WERI-Rb-1 (cell line): Measurements from ENCODE around the gene DDX10.
A peak's percentile ranks its signal among the peaks of the same experiment; 100 is the strongest.

Source experiments
- DNase-seq: peaks from one replicate; pipeline ENCODE4 v3.0.0-alpha.2; 2020
- H3K27ac ChIP-seq: fragments of 250-450 bp; sonication (Bioruptor Pico); 2 replicates; pipeline ENCODE4 v1.5.1; 2020; ENCODE audit warnings: mild to moderate bottlenecking, moderate library complexity
- H3K27me3 ChIP-seq: fragments of 250-450 bp; sonication (Bioruptor Pico); 2 replicates; pipeline ENCODE4 v1.5.1; 2021; ENCODE audit warnings: mild to moderate bottlenecking, low read depth, moderate library complexity; ENCODE audit not compliant: insufficient read depth, severe bottlenecking
- H3K36me3 ChIP-seq: fragments of 250-450 bp; sonication (Bioruptor Pico); 2 replicates; pipeline ENCODE4 v1.5.1; 2020; ENCODE audit warnings: mild to moderate bottlenecking, moderate library complexity
- H3K4me3 ChIP-seq: 2 replicates; pipeline ENCODE4 v1.5.1; 2011; ENCODE audit warnings: low read depth, mild to moderate bottlenecking, control low read depth, low read length
- H3K9me3 ChIP-seq: fragments of 250-450 bp; sonication (Bioruptor Pico); 2 replicates; pipeline ENCODE4 v1.5.1; 2021; ENCODE audit warnings: mild to moderate bottlenecking, moderate library complexity; ENCODE audit not compliant: severe bottlenecking
- TF ChIP-seq, protein P1 (sequence below): IDR thresholded peaks from 2 replicates; pipeline ENCODE4 v1.5.1; 2011; ENCODE audit warnings: low read depth, mild to moderate bottlenecking, control low read depth, inconsistent platforms, low read length

Gene DDX10

DNA sequence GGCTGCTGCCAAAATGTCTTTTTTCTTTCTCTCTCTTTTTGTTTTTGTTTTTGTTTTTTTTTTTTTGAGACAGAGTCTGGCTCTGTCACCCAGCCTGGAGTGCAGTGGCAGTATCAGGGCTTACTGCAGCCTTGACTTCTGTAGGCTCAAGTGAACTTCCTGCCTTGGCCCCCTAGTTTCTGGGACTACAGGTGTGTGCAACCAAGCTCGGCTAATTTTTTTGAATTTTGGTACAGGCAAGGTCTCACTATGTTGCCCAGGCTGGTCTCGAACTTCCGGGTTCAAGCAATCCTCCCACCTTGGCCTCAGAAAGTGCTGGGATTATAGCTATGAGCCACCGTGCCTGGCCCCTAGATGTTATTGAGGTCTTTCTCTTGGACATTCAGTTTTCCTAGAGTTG is 2.2 kb upstream of the DDX10 start:
- H3K36me3 ChIP-seq: peaks cover 3% of the 10 kb centered on the region

DNA sequence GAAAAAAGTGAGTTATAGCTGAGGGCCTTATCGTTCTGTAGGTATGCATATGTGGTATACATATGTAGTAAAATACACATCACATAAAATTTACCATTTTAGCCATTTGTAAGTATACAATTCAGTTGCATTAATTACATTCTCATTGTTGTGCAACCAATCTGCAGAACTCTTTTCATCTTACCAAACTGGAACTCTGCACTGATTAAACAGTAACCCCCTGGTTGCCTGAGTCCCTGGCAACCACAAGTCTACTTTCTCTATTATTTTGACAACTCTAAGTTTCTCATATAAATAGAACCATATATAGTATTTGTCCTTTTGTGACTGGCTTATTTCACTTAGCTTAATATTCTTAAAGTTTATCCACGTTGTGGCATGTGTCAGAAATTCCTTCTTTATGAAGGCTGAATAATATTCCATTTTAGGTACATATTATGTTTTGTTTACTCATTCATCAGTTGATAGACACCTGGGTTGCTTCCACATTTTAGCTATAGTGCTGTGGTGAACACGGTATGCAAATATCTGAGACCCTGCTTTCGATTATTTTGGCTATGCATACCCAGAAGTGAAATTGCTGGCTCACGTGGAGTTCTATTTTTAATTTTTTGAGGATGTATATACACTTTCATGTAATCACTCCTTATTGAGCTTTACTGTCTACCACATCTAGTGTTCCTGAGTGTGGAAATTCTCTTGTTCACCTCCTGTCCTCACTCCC is 1.6 kb upstream of the DDX10 start:
- TF ChIP-seq, protein P1, sequence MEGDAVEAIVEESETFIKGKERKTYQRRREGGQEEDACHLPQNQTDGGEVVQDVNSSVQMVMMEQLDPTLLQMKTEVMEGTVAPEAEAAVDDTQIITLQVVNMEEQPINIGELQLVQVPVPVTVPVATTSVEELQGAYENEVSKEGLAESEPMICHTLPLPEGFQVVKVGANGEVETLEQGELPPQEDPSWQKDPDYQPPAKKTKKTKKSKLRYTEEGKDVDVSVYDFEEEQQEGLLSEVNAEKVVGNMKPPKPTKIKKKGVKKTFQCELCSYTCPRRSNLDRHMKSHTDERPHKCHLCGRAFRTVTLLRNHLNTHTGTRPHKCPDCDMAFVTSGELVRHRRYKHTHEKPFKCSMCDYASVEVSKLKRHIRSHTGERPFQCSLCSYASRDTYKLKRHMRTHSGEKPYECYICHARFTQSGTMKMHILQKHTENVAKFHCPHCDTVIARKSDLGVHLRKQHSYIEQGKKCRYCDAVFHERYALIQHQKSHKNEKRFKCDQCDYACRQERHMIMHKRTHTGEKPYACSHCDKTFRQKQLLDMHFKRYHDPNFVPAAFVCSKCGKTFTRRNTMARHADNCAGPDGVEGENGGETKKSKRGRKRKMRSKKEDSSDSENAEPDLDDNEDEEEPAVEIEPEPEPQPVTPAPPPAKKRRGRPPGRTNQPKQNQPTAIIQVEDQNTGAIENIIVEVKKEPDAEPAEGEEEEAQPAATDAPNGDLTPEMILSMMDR: no peak
- Histone ChIP-seq H3K36me3 (peaks cover 8% of the 10 kb centered on the region), H3K27me3 (no peaks in the 10 kb centered on the region), H3K9me3 (no peaks in the 10 kb centered on the region), H3K27ac (no peak overlapping the region), H3K4me3 (no peak overlapping the region)
- DNase-seq: no peak

More for the DNA sequence above, 2.2 kb upstream of the DDX10 start:
- Histone ChIP-seq H3K4me3 (no peak overlapping the region), H3K27ac (no peak overlapping the region), H3K9me3 (no peaks in the 10 kb centered on the region), H3K27me3 (no peaks in the 10 kb centered on the region)
- DNase-seq: no peak
- TF ChIP-seq, protein P1: no peak

DNA sequence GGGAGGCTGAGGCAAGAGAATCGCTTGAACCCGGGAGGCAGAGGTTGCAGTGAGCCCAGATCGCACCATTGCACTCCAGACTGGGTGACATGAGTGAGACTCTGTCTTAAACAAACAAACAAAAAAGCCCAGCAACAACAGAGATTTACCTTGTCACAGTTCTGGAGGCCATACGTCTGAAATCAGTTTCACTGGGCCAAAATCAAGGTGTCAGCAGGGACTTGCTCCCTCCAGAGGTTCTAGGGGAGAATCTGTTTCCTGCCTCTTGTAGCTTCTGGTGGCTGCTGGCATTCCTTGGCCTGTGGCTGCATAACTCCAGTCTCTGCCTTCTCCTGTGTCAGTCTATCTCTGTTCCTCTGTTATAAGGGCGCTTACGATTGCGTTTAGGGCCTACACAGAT is 1.5 kb downstream of the DDX10 start:
- no peak overlapping the region for H3K27ac ChIP-seq

DNA sequence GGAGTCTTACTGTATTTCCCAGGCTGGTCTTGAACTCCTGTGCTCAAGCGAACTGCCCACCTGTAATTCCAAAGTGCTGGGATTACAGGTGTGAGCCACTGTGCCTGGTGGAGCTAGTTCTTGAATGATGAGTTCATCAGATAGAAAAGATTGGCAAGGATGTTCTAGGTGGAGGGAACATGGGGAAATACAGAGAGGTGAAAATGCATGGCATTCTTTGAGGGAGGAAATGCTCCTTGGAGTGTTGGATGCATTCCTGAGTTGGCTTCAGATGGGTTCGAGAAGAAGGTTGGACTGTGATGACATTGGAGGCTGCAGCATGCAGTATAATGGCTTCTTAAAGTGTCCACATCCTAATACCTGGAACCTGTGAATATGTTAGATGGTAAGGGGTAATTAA is 4.4 kb downstream of the DDX10 start:
- Histone ChIP-seq H3K4me3 (no peak overlapping the region), H3K27me3 (no peaks in the 10 kb centered on the region), H3K9me3 (no peaks in the 10 kb centered on the region), H3K27ac (no peak overlapping the region), H3K36me3 (peaks cover 11% of the 10 kb centered on the region)
- TF ChIP-seq, protein P1: no peak
- DNase-seq: no peak

More for the DNA sequence above, 1.5 kb downstream of the DDX10 start:
- Histone ChIP-seq H3K36me3 (peaks cover 11% of the 10 kb centered on the region), H3K4me3 (no peak overlapping the region), H3K9me3 (no peaks in the 10 kb centered on the region), H3K27me3 (no peaks in the 10 kb centered on the region)
- TF ChIP-seq, protein P1: no peak
- DNase-seq: no peak

DNA sequence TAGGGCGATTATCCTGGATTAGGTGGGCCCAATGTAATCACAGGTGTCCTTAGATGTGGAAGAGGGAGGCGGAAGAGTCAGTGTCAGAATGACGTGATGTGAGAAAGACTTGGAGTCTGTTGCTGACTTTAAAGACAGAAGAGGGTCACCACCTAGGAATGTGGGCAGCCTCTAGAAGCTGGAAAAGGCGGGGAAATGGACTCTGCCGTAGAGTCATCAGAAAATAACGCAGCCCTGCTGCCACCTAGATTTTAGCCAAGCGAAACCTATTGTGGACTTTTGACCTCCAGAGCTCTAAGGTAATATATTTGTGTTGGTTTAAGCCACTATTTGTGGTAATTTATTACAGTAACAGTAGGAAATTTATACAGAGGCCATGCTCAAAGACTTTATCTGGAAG is 4.8 kb downstream of the DDX10 start:
- peak; percentile 29 for DNase-seq
- TF ChIP-seq, protein P1: no peak

DNA sequence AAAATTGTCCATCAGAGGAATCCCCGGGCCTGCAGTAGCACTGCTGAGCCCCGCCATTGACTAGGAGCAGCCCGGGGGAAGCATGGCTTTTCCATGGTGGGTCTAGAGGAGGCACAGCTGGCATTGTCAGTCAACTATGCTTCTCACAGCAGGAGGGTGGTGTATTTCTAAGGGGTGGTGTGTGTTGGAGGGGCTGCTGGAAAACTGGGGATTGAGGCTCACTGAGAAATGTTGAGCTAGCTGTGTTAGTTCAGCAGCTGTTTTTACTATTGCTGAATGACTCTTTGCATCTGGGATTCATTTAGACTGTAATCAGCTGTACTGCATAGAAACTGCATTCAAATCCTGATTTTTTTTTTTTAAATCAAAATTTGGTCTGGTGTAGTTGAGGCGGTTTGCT is 5.6 kb downstream of the DDX10 start:
- Histone ChIP-seq H3K4me3 (no peak overlapping the region), H3K27me3 (no peaks in the 10 kb centered on the region), H3K36me3 (peaks cover 14% of the 10 kb centered on the region), H3K27ac (no peak overlapping the region), H3K9me3 (no peaks in the 10 kb centered on the region)
- TF ChIP-seq, protein P1: no peak
- no peak for DNase-seq

More for the DNA sequence above, 4.8 kb downstream of the DDX10 start:
- no peaks in the 10 kb centered on the region for H3K27me3 ChIP-seq
- no peaks in the 10 kb centered on the region for H3K9me3 ChIP-seq
- H3K27ac ChIP-seq: no peak overlapping the region
- H3K36me3 ChIP-seq: peaks cover 13% of the 10 kb centered on the region
- H3K4me3 ChIP-seq: no peak overlapping the region
